ENCODE measurements around the gene NDRG3.

DNA sequence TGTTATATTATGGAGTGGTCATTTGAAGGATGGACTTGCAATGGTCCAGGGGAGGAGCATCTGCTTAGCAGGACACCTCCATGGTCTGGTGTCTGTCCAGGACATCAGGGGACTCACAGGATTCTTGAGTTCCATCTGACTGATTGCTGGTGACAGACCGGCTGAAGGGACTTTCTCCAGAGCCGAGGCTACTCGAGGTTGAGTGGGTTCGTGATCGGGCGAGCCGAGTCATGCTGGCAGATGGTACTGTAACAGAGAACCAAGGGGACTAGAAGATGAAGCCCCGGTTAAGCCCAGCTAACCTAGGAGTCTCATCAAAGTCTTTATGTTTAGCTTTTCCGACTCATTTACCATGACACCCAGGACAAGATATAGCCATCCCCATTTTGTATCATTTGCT, 92.4 kb downstream of the NDRG3 start:
- no peak for TF ChIP-seq EZH2phosphoT487 (IDR thresholded peaks at IDR 0.05; ENCODE audit: insufficient read depth, low read depth)
- TF ChIP-seq EZH2 (IDR thresholded peaks at IDR 0.05; ENCODE audit: insufficient read depth, poor library complexity, severe bottlenecking), result no peak

Data from GM23248 (cell line).